ENCODE data around the gene RTP4.

Gene RTP4, protein sequence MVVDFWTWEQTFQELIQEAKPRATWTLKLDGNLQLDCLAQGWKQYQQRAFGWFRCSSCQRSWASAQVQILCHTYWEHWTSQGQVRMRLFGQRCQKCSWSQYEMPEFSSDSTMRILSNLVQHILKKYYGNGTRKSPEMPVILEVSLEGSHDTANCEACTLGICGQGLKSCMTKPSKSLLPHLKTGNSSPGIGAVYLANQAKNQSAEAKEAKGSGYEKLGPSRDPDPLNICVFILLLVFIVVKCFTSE

DNA sequence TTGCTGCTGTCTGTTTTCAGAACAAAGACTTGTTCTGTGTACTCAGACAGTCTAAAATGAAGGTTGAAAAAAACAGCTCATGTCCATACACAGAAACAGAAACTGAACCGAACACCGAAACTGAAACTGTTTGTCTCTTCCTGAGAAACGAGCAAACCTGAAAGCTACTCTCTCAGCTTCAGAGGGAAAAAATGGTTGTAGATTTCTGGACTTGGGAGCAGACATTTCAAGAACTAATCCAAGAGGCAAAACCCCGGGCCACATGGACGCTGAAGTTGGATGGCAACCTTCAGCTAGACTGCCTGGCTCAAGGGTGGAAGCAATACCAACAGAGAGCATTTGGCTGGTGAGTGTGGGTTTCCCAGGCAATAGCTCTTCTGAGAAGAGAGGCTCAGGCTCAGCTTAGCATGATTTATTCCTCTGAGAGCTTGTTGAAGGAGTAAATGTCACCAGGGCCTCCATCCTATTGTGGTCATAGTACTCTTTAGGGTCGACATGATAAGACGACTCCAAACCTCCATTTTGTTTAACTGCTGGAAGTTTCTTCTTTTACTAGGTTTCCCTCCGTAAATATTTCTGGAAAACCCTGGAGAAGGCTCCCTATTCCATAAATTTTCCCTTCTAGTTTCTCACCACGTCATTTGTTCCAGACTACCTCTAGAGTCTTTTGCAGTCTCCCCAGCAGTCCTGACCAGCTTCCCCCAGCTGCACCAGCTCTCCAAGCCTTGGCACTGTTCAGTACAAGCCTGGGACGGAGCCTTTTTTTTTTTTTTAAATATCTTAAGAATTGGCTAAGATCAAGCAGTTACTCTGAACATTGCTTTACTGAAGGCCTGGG, at the start of gene RTP4:
TSS of gene RTP4 (plus strand) at position 135 of the 838 bp plus-strand sequence. CDS start at position 192, 57 bp downstream.
- no peak for DNase-seq (ENCODE audit: low read depth, low spot score)

DNA sequence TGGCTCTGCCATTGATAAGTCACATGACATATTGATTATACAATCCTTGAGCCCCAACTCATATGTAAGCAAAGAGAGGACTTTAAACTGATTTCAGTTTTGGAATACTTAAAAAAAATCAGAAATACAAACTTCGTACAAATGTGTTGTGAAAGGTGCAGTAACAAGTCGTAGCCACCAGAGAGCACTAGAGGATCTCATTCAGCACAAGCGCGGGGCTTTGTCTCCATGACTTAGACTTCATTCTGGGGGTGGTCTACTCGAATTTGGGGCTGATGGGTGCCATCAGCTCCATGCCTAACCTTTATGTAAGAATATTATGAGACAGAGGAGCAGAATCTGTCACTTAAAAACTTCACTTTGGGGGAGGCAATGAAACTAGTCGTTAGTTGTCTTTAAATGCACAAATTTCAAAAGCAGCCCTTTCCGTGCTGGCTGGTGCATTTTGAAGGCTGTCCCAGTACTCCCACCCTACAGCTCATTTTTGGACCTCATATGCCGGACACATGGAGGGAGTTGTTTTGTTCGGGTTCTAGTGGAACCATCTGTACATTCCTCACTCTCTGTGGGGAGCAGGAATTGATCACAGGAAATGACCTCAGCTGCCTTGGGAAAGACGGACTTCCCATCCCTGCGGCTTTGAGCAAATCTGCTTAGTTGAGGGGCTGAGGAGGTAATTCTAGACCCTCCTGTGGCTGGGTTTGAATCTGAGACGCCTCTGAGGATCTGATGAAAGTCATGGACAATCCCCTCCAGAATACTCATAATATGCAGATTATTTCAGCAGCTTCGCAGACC, 49.2 kb upstream of the RTP4 start:
- peak; percentile 42 for DNase-seq (ENCODE audit: low read depth, low spot score)

DNA sequence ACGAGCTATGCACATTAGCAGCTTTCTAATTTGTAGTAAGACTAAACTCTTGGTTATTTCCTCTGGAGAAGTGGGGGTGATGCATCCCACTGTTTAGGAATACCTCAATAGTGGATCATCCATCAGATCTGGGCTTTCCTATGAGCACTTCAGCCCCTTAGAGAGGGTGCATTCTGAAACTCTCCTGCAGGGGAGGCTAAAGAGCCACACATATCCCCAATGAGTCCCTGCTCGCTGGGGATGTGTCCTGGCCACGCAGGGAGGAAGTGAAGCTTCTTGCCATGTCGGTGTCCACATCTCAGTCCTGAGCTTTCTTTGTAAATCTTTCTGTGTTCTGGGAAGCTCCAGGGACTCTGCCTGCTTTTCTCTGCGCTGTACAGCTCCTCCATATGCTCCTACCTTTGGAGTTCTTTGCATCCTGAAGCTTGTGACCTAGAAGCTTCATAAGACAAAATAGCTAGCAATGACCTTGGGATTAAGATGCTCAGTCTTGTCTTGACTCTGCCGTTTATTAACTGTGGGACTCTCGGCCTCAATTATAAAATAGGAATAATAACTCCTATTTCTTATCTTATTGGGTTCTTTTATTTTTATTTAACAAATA, 48.4 kb upstream of the RTP4 start:
- DNase-seq (ENCODE audit: low read depth, low spot score), result peak; percentile 61

DNA sequence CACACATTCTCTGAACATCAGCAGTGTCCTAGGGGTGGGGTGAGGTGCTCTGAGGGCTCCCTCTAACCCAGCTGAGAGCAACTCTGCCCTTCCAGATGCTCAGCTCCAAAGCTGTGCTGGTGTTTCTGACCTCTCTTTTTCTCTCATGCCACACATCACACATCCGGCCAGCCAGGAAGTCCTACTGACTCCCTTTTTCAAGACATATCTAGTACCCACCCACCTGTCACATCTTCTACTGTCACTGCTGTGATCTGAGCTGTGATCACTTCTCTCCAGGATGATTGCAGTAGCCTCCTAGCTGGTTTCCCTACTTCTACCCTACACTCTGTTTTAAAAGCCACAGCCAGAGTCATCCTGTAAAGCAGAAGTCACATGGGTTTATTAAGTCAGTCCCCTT, 46.4 kb upstream of the RTP4 start:
- no peak for DNase-seq (ENCODE audit: low read depth, low spot score)

DNA sequence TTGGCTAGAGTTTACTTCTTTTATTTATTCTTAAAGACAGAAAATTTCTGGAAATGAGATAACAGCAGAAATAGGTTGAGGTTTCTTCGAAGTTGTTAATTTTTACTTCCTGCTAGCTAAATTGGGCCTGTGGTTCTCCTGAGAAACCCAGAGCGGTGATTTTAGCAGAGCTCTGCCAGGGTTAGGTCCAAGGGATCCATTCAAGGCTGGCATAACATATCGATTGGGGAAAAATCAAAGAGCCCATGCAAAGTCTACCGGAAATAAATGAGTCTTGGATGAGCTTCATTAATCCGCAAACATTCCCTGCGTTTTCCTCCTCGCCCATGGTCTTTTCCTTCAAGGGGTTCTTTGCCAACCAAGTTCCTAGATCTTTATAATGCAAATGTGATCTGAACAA, 45.9 kb upstream of the RTP4 start:
- no peak for DNase-seq (ENCODE audit: low read depth, low spot score)

DNA sequence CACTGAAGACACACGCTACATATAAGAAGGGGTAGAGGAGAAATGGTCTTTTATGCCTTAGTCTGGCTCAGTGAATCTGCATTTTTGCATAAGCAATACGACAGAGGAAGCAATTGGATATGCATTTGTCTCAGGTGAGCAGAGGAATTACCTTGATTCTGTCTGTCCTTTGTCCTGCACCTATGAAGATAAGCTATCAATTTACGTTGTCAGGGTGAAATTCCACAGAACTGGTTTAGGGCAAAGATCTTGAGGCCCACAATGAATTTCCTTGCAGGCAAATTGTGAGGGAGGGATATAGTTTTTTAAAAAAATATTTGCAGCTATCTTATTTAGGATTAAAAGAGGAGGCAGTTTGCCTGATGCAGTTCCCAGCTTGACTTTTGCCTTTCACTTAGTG, 45.1 kb upstream of the RTP4 start:
- no peak for DNase-seq (ENCODE audit: low read depth, low spot score)

DNA sequence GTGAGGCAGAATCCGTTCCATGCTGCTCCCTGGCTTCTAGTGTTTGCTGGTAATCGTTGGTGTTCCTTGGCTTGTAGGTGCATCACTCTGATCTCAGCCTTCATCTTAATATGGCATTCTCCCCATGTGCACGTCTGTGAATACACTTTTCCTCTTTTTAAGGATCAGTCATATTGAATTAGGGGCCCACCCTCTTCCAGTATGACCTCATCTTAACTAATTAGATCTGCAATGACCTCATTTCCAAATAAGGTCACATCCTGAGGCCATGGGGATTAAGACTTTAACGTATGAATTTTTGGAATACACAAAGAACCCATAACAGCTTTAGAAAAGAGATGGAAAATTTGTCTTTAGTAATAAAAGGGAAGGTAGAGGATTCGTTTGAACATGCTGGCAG, 42.6 kb upstream of the RTP4 start:
- no peak for DNase-seq (ENCODE audit: low read depth, low spot score)

DNA sequence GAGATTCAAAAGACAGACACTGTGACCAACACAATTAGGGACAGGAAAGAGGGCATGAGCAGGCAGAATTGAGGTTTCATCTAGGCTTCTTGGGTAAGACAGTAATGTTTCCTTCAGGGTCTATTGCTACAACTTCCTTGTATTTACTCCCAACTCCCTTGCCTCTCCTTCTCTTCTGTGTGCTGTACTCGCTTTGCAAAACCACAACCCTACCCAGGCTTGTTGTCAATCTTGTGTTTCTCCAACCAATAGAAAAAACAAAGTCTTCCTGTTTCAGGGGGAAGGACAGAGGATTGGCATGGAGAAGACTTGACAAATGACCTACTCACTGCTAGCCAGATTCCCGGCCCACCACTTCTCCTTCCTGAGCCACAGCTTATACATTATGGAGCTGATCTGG, 40.3 kb upstream of the RTP4 start:
- DNase-seq (ENCODE audit: low read depth, low spot score), result no peak

DNA sequence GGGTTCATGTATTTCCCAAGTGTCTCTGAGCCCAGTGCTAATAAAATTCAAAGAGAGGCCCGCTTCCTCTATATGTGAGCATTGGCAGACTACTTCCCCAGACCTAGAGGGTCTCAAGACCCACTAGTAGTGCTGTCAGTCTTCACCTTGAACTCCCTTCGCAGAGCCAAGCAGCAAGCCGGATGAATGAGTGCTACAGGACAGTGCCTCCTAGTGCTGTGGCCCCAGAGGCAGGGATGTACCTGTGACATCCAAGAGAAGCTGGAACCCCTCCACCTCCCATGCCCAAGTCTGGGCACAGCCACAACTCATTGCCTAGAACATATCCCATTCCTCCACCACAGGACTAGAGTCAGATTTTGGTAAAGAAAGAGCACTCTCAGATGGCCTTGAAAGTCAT, 39.5 kb upstream of the RTP4 start:
- no peak for DNase-seq (ENCODE audit: low read depth, low spot score)

DNA sequence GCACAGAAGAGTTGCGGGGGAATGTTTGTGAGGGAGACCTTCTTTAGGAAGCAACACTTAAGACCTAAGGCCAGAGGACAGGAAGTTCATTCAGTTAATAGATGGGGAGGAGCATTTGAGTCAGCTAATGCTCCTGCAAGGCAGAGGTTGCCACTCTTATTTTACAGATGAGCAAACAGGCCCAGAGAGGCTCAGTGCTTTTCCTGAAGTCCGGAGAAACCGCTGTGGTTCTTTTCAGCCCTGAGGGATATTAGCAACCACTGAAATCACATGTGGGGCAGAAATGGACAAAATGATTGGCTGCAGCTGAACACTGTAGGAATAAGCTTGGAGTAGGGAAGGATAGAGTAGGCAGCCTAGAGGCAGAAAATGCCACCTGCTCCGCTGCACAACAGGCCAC, 33.3 kb upstream of the RTP4 start:
- DNase-seq (ENCODE audit: low read depth, low spot score), result no peak

DNA sequence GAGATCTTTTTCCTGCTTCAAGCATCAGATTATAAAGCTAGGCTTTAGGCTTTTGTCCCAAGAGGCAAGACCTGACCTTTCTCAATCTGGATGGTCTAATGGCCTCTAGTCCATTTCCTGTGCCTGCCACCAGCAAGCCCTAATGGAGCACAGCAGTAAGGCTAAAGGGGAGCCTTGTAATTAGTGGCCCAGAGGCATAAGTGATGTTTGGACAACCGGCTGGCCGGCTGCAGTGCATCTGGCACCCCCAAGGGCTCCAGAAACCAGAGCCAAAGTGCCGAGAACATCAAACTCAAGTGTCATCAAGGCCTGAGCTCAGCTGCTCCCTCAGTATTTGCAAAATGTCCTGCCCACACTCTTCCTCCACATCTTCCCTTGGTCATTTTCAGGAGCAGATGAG, 31.9 kb upstream of the RTP4 start:
- no peak for DNase-seq (ENCODE audit: low read depth, low spot score)

DNA sequence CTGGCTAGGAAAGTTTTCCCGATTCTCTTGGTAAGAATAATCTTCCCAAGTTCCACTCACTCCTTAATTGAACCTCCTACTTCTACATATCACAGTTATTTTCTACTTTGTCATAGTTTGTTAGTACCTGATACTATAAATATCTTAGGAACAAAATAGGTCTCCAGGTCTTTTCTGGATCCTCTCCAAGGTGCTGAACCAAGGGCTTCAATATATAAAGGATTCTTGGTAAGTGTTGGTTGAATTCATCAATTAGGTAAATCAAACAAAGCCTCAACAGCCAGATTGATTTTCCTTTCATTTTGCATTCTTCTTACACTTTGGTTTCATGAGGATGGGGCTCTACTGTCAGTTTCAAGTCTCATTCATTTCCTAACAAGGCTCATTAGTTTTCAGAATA, 27.6 kb upstream of the RTP4 start:
- no peak for DNase-seq (ENCODE audit: low read depth, low spot score)

DNA sequence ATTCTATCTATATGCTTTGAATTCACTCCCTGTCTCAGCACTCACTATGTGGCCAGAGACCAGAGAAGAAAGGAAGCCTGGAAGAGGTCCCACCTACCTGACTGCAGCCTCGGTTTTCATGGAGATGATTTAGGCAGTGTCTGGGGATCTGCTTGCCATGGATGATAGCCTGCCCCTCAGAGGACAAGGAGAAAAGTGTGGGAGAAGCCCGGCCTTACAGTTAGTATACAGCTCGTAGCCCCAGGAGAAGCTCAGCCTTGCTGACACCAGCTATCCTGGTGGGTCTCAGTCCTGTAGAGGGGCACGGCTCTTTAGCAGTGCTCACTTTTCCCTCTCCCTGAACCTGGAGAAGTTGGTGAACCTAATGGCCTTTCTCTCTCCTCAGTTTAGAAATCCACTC, 25.9 kb upstream of the RTP4 start:
- DNase-seq (ENCODE audit: low read depth, low spot score), result no peak

DNA sequence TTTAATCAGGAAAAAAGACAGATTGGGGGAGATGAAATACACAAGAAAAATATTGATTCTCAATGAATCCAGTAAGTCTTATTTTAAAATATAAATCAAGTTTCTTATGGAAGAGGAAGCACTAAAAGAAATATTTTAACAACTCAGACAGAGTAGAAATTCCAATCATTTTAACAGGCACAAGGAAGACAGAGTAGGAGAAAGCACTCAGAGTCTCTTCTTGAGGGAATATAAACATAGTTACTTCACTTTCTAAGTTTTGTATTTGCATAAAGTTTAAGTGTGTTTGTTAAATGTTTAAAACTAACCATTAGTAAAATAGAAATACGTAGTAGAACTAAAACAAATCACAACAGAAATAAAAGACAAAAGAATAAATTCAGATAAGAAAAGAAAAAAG, 24.5 kb upstream of the RTP4 start:
- DNase-seq (ENCODE audit: low read depth, low spot score), result no peak

DNA sequence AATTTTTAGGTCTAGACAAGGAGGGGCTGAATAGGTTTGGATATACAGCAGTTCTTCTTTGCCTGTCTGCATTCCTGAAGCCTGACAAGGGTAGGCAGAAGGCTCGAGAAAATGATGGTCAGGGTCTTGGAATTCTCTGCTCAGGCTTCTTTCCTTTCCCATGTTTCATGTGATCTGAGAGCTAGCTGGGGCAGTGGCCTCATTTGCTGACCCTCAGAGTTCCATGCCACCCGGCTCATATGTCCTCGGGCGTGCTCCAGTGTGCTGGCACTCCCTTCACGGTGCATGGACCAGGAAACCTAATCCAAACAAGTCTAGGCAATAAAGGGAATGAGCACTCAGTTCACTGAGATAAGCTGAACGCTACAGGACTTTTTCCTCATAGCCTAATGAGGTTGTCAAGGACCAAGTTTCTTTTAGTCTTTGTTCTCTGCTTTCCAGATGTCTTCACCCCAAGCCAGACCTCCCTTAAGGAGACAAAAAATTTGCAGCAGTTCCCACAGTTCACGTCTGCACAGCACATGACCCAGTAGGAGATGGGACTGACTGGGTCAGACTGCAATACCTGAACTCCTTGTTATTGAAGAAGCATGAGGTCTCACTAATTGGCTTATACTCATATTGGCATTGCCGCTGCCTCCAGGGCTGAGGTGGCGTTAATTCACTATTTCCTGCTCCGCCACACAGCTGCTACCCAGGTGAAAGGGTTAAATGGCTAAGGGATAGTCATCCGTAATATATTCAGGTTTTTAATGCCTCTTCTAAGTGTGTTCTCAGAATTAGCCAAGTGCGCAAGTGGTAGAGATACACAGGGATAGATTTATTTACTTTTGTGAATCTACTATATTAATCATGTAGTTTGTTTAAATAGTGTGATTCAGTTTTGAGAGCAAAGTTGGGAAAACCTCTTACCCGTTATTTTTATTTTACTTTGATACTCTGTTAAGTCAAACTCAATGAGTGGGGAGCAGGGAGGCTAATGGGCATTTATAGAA, 15.3 kb upstream of the RTP4 start:
- no peak for DNase-seq (ENCODE audit: low read depth, low spot score)

DNA sequence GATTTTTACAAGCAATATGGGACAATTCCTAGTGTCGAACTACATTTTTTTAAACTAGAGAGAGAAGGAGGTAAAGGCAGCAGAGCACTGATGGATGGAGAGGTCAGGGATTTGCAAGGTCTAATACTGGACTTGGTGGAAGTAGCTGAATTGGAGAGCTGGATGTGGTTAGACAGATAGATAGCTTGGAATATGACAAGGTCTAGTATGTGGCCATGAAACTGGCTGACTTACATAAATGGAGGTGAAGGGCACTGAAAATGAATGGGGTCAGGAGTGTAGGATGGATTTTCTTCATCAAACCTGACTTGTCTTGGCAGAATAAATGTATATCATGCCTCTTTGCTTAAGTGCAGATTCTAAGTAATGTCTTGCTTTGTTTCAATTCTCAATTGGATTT, 10.1 kb upstream of the RTP4 start:
- no peak for DNase-seq (ENCODE audit: low read depth, low spot score)

DNA sequence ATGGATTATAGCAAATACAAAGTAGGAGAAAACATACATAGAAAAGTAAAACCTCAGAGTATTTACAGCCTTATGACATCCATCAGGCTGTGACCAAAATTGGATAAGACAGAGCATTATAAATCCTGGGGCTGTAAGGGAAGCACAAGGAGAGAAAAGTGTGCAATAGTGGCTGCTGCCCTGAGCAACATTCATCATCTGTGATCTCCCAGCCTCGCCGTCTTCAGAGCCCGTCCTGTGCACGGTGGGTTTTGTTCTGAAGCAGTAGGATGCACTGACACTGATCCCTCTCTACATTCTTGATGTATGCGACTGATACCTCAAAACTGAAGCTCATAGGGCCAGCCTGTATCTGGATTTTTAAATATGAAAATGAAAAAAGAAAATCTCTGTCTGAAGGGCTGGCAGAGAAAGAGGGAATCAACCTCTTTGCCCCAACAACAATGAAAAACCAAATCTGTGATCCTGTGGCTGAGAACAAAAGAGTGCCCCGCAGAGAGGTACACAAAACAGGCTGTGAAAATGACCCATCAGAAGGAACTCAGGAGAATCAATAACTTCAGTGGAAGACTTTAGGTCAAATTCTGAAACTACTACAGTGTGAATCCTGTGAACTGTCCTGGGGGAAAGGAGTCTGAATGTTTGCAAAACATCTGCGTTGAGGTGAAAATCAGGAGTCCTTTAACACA, 8.2 kb upstream of the RTP4 start:
- DNase-seq (ENCODE audit: low read depth, low spot score), result no peak

DNA sequence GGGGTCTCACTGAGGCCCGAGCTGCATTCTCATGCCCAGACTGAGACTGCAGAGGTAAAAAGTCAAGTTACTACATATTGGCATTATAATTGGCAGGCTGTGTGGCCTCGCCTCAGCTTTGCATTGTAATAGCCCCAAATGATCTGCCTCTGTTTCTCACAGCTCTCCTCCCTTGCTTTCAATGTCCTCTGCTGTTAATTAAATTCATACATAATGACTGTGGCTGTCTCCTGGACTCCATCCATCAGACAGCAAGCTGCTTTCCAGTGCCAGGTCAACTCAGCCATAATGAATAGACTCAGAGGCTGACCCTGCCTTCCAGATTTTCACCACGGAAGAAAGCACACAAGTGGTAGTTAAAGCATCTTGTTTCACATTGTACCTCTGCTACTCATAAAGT, 7.6 kb upstream of the RTP4 start:
- DNase-seq (ENCODE audit: low read depth, low spot score), result no peak

DNA sequence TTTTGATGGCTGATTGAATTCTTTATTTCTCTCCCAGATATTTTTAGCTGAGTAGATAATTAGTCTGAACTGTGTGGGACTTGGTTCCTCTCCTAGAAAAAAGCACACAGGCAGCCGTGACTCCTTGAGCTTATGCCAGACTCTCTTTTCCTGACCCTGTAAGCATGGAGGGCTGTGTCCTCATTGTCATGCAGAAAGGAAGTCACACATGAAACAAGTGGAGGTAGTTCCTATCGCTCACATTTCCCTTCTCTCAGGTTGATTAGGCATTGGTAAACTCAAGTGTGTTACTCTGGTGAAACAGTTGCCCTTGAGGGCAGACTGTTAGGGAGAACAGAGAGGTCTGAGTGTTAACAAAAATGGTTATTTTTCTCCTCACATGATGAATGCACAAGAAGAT, 6.3 kb upstream of the RTP4 start:
- DNase-seq (ENCODE audit: low read depth, low spot score), result peak; percentile 56

DNA sequence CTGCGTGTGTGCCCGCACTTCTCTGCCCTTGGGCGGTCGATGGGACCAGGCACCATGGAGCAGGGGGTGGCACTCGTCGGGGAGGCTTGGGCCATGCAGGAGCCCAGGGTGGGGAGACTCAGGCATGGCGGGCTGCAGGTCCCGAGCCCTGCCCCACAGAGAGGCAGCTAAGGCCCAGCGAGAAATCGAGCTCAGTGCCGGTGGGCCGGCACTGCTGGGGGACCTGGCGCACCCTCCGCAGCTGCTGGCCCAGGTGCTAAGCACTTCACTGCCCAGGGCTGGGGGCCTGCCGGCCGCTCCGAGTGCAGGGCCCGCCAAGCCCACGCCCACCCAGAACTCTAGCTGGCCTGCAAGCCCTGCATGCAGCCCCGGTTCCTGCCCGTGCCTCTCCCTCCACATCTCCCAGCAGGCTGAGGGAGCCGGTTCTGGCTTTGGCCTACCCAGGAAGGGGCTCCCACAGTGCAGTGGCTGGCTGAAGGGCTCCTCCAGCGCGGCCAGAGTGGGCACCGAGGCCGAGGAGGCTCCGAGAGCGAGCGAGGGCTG, 553 bp upstream of the RTP4 start:
- DNase-seq (ENCODE audit: low read depth, low spot score), result no peak

Measured in iPS DF 19.7 (cell line).